Activated CD8-positive, alpha-beta memory T cell treated with anti-CD3 and anti-CD28 coated beads for 36 hours (primary cell): ENCODE data around the gene HES2. TPM values are rescaled to one million over a fixed set of nuclear protein-coding genes. Genes with fewer than 3 reads are reported as not detected.

ENCODE experiments used
- CTCF ChIA-PET: fragments of 350-600 bp; sonication (Branson Sonifier 250); formaldehyde crosslinking; loops from one replicate; lab custom pipeline; 2021; ENCODE audit warnings: antibody characterized with exemption; lab: Charles Lee
- POLR2A ChIA-PET: fragments of 350-600 bp; sonication (Branson Sonifier 250); formaldehyde crosslinking; loops from one replicate; lab custom pipeline; 2021; ENCODE audit warnings: antibody characterized with exemption; lab: Charles Lee
- total RNA-seq, 2 experiments: library from RNA; stranded (reverse); gene quantifications; one replicate each; pipeline ENCODE4 v1.2.3, GENCODE V29; 2021

The HES2 gene
- total RNA-seq: under 1 TPM in 1 of 2 experiments, not detected in 1; 0.15 TPM

- POLR2A ChIA-PET: no interaction called here
- CTCF ChIA-PET: interaction anchor here (0.7 to 5.2 kb wide), 4 partner anchors 12 to 174 kb away, joined by 3 to 59 read pairs (median 5); no protein-coding TSS in a partner anchor
These were observed at the start of gene HES2 for GRCh38 chr1:6419804-6420453. TSS of gene HES2 (minus strand) at chr1:6419919. CDS start at chr1:6419820, 99 bp downstream.

- POLR2A ChIA-PET: no interaction called here
These were observed 49.2 kb upstream of the HES2 start for GRCh38 chr1:6468729-6469461.

GRCh38 chr1:6467744-6468688 is 48.3 kb upstream of the HES2 start:
- POLR2A ChIA-PET: no interaction called here
- CTCF ChIA-PET: interaction anchor here (0.7 to 1.5 kb wide), 4 partner anchors 18 to 45 kb away, joined by 4 to 6 read pairs (median 6); partner anchors contain the start of gene PLEKHG5

More at GRCh38 chr1:6468729-6469461, 49.2 kb upstream of the HES2 start:
- CTCF ChIA-PET: interaction anchor here (0.7 kb wide), 1 partner anchor 23 kb away, joined by 5 read pairs; the partner anchor contains the start of gene PLEKHG5

- POLR2A ChIA-PET: no interaction called here
- CTCF ChIA-PET: interaction anchor here (1.1 to 1.5 kb wide), 5 partner anchors 18 to 220 kb away, joined by 3 to 6 read pairs (median 5); no protein-coding TSS in a partner anchor
These were observed 47.5 kb upstream of the HES2 start for GRCh38 chr1:6467224-6467623.

- CTCF ChIA-PET: interaction anchor here (1.1 to 1.5 kb wide), 6 partner anchors 10 to 219 kb away, joined by 3 to 6 read pairs (median 4); no protein-coding TSS in a partner anchor
- POLR2A ChIA-PET: no interaction called here
These were observed 47.0 kb upstream of the HES2 start for GRCh38 chr1:6466751-6467150.

- POLR2A ChIA-PET: no interaction called here
- CTCF ChIA-PET: interaction anchor here (1.1 to 1.5 kb wide), 5 partner anchors 10 to 219 kb away, joined by 3 to 6 read pairs (median 3); no protein-coding TSS in a partner anchor
These were observed 46.3 kb upstream of the HES2 start, which contains the start of gene TNFRSF25 for GRCh38 chr1:6466023-6466422. TSS of gene TNFRSF25 (minus strand) at chr1:6466173. CDS start at chr1:6466107, 66 bp downstream.

GRCh38 chr1:6465461-6466005 is 45.8 kb upstream of the HES2 start:
- ChIA-PET CTCF (interaction anchor here (1.1 to 1.3 kb wide), 3 partner anchors 11 to 218 kb away, joined by 3 read pairs; no protein-coding TSS in a partner anchor), POLR2A (no interaction called here)

- ChIA-PET POLR2A (interaction anchor here (0.6 to 0.7 kb wide), 2 partner anchors 13 to 35 kb away, joined by 3 to 4 read pairs; no protein-coding TSS in a partner anchor), CTCF (interaction anchor here (0.5 to 0.6 kb wide), 2 partner anchors 10 to 27 kb away, joined by 3 read pairs; no protein-coding TSS in a partner anchor)
These were observed 45.2 kb upstream of the HES2 start for GRCh38 chr1:6464915-6465314.

- CTCF ChIA-PET: interaction anchor here (0.5 to 1.2 kb wide), 3 partner anchors 11 to 26 kb away, joined by 3 read pairs; no protein-coding TSS in a partner anchor
- POLR2A ChIA-PET: interaction anchor here (0.6 to 0.7 kb wide), 2 partner anchors 12 to 34 kb away, joined by 3 to 4 read pairs; no protein-coding TSS in a partner anchor
These were observed 44.8 kb upstream of the HES2 start for GRCh38 chr1:6464514-6464836.

GRCh38 chr1:6463120-6463412 is 43.3 kb upstream of the HES2 start:
- POLR2A ChIA-PET: no interaction called here
- CTCF ChIA-PET: interaction anchor here (0.7 to 2.2 kb wide), 9 partner anchors 9 to 69 kb away, joined by 3 to 8 read pairs (median 4); no protein-coding TSS in a partner anchor

- POLR2A ChIA-PET: no interaction called here
- CTCF ChIA-PET: interaction anchor here (0.7 to 2.2 kb wide), 9 partner anchors 8 to 39 kb away, joined by 3 to 8 read pairs (median 4); no protein-coding TSS in a partner anchor
These were observed 42.8 kb upstream of the HES2 start for GRCh38 chr1:6462412-6463119.

- POLR2A ChIA-PET: no interaction called here
- CTCF ChIA-PET: interaction anchor here (1.0 to 2.2 kb wide), 4 partner anchors 11 to 27 kb away, joined by 3 to 8 read pairs (median 8); no protein-coding TSS in a partner anchor
These were observed 42.1 kb upstream of the HES2 start for GRCh38 chr1:6461538-6462411.

GRCh38 chr1:6461051-6461530 is 41.4 kb upstream of the HES2 start:
- POLR2A ChIA-PET: no interaction called here
- CTCF ChIA-PET: interaction anchor here (1.0 to 2.6 kb wide), 4 partner anchors 13 to 216 kb away, joined by 3 to 11 read pairs (median 4); no protein-coding TSS in a partner anchor

GRCh38 chr1:6460301-6461050 is 40.8 kb upstream of the HES2 start:
- CTCF ChIA-PET: interaction anchor here (0.7 to 2.6 kb wide), 7 partner anchors 9 to 215 kb away, joined by 3 to 11 read pairs (median 5); no protein-coding TSS in a partner anchor
- POLR2A ChIA-PET: no interaction called here

- CTCF ChIA-PET: interaction anchor here (0.7 to 2.6 kb wide), 8 partner anchors 9 to 214 kb away, joined by 3 to 11 read pairs (median 4); no protein-coding TSS in a partner anchor
- POLR2A ChIA-PET: interaction anchor here (0.7 kb wide), 1 partner anchor 95 kb away, joined by 3 read pairs; the partner anchor contains the start of gene NOL9
These were observed 40.1 kb upstream of the HES2 start for GRCh38 chr1:6459850-6460265.
